ENCODE data around the gene SLC7A11. TPM values are rescaled to one million over a fixed set of nuclear protein-coding genes. Genes with fewer than 3 reads are reported as not detected.
A peak's percentile ranks its signal among the peaks of the same experiment; 100 is the strongest.

The SLC7A11 gene
- total RNA-seq, 2 donors from 2014 or later, result 1.5 to 5.0 TPM

GRCh38 chr4:138226351-138226750, 15.8 kb downstream of the SLC7A11 start:
- Histone ChIP-seq H3K4me1 (no peaks in the 10 kb centered on the region), H3K4me3 (no peak overlapping the region), H3K27ac (no peak overlapping the region), H3K36me3 (no peaks in the 10 kb centered on the region), H3K27me3 (no peaks in the 10 kb centered on the region), H3K9me3 (no peaks in the 10 kb centered on the region)
- no peak for DNase-seq (ENCODE audit: low spot score)
- TF ChIP-seq, protein P1, sequence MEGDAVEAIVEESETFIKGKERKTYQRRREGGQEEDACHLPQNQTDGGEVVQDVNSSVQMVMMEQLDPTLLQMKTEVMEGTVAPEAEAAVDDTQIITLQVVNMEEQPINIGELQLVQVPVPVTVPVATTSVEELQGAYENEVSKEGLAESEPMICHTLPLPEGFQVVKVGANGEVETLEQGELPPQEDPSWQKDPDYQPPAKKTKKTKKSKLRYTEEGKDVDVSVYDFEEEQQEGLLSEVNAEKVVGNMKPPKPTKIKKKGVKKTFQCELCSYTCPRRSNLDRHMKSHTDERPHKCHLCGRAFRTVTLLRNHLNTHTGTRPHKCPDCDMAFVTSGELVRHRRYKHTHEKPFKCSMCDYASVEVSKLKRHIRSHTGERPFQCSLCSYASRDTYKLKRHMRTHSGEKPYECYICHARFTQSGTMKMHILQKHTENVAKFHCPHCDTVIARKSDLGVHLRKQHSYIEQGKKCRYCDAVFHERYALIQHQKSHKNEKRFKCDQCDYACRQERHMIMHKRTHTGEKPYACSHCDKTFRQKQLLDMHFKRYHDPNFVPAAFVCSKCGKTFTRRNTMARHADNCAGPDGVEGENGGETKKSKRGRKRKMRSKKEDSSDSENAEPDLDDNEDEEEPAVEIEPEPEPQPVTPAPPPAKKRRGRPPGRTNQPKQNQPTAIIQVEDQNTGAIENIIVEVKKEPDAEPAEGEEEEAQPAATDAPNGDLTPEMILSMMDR (IDR thresholded peaks at IDR 0.05), result no peak

DNA sequence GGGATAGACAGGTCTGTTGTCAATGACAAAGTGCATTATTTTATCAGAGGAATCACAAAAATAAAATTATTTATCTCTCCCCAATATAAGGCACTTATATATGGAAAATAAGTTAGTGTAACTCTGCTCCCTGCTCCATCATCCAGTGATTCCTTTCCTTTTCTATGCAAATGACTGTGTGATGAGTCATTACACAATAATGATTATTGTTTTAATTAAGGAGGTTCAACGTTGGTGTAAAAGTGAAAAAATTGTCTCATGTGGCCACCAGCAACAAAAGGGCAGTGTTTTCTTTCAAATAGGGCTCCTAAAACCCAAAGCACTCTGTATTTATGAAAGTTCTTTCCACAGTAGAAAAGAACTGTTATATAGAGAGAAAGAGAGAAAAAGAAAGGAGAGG, 16.7 kb downstream of the SLC7A11 start:
- no peak overlapping the region for H3K4me3 ChIP-seq
- H3K36me3 ChIP-seq, result no peaks in the 10 kb centered on the region
- no peaks in the 10 kb centered on the region for H3K9me3 ChIP-seq
- no peak for DNase-seq (ENCODE audit: low spot score)
- H3K4me1 ChIP-seq, result no peaks in the 10 kb centered on the region
- H3K27me3 ChIP-seq, result no peaks in the 10 kb centered on the region
- no peak overlapping the region for H3K27ac ChIP-seq
- TF ChIP-seq, protein P1 (IDR thresholded peaks at IDR 0.05), result no peak

GRCh38 chr4:138224614-138225013, 17.5 kb downstream of the SLC7A11 start:
- no peak overlapping the region for H3K4me3 ChIP-seq
- DNase-seq (ENCODE audit: low spot score), result no peak
- H3K36me3 ChIP-seq, result no peaks in the 10 kb centered on the region
- H3K27ac ChIP-seq, result no peak overlapping the region
- TF ChIP-seq, protein P1 (IDR thresholded peaks at IDR 0.05), result no peak
- H3K27me3 ChIP-seq, result no peaks in the 10 kb centered on the region
- H3K9me3 ChIP-seq, result no peaks in the 10 kb centered on the region
- H3K4me1 ChIP-seq, result no peaks in the 10 kb centered on the region

DNA sequence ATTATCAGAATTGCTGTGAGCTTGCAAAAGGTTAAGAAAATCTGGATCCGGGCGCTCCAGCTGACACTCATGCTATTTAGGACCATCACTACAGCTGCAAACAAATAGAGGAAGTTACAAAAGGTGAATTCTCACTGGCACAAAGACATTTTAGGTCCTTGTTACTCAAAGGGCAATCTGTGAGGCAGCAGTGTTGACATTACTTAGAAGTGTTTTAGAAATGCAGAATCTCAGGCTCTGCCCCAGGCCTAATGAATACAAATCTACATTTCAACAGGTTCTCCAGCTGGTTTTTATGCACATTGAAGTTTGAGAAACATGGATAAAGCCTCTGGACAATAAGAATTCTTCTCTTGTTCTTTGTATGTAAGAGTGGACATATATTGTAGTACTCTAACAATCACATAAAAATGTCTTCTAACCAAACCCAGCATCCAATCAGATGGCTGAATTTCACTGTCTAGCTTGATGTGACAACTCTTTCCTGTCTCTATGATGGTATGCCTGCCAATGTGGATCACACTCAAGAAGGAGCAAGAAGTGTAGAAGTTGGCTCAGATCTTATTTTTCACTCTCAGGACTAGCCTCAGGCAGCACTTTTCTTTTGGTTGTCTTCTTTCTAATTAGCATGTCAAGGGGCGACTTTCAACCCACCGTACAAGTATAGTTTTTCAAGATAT, 18.8 kb downstream of the SLC7A11 start:
- no peaks in the 10 kb centered on the region for H3K4me1 ChIP-seq
- TF ChIP-seq, protein P1 (IDR thresholded peaks at IDR 0.05), result no peak
- H3K27me3 ChIP-seq, result no peaks in the 10 kb centered on the region
- no peak for DNase-seq (ENCODE audit: low spot score)
- no peak overlapping the region for H3K4me3 ChIP-seq
- peak overlapping the region in 1 of 2 donors; percentile 39 for H3K27ac ChIP-seq
- no peaks in the 10 kb centered on the region for H3K36me3 ChIP-seq
- H3K9me3 ChIP-seq, result no peaks in the 10 kb centered on the region

DNA sequence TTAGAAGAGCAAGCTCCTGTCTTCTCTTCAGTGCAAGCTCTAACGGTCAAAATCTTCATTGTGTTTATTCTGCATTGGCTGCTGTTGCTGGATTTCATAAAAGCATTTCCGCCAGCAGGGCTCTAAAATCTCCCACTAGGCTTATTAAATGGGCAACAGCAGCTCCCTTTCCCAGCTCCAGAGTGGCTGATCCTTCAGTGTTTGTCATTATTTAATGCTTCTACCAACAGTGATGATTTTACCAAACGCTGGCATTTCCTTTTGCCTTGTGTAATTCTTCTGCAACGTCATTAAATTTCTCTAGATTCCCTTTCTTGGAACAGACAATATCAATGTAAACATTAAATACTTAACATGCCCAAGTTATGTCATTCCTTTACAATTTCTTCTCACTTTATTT, 20.1 kb downstream of the SLC7A11 start:
- TF ChIP-seq, protein P1 (IDR thresholded peaks at IDR 0.05), result no peak
- no peaks in the 10 kb centered on the region for H3K36me3 ChIP-seq
- peak overlapping the region; percentile 30 to 48 for H3K27ac ChIP-seq
- DNase-seq (ENCODE audit: low spot score), result no peak
- no peaks in the 10 kb centered on the region for H3K4me1 ChIP-seq
- H3K27me3 ChIP-seq, result no peaks in the 10 kb centered on the region
- H3K9me3 ChIP-seq, result no peaks in the 10 kb centered on the region
- peak overlapping the region in 1 of 2 donors; percentile 13 for H3K4me3 ChIP-seq

DNA sequence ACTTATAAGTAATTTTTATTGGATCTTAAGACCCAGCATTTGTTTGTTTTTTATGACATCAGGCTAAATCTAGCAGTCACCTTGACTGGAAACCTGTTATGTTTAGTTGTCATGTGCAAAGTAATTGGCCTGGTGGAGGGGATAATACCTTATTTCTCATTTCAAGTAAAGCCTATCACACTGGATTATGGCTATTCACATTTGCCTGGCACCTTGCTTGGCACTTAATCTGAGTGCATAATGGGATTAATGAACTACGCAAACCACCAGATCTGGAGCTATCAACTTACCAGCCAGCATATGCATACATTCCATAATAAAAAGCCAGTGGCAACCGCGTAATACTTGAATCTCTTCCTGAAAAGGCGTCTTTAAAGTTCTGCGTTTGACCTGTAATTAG, 23.2 kb downstream of the SLC7A11 start:
- H3K36me3 ChIP-seq, result no peaks in the 10 kb centered on the region
- TF ChIP-seq, protein P1 (IDR thresholded peaks at IDR 0.05), result no peak
- DNase-seq (ENCODE audit: low spot score), result no peak
- H3K4me3 ChIP-seq, result no peak overlapping the region
- H3K27me3 ChIP-seq, result no peaks in the 10 kb centered on the region
- H3K9me3 ChIP-seq, result no peaks in the 10 kb centered on the region
- H3K27ac ChIP-seq, result no peak overlapping the region
- H3K4me1 ChIP-seq, result no peaks in the 10 kb centered on the region
